ENCODE results near the gene ST3GAL3. TPM values are rescaled to one million over a fixed set of nuclear protein-coding genes. Genes with fewer than 3 reads are reported as not detected.

ST3GAL3 gene
- total RNA-seq, 4 donors from 2014 or later: 4.1 to 47.2 (median 19.0) TPM

DNA sequence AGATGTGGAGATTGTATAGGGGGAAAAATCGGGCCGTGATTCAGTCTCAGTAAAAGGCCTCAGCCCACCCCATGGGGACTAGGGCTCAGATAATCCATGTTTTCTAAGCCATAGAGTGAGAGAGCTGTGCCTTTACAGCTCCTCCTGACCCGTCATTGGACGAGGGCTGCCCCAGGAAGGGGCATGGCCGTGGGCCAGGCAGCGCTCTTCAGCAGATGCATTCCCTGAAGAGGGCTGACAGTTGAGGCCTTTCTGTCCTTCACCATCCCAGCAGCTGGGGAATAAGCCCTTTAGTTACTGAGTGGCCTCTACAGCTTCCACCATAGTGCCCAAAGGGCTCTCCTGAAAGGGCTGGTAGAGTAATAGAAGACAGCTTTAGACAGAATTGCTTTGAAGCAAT lies 57.2 kb downstream of the ST3GAL3 start:
- H3K9me3 ChIP-seq: no peaks in the 10 kb centered on the region
- H3K27ac ChIP-seq: no peak overlapping the region
- intact Hi-C loops (cut with DNase I; ENCODE audit: low total_unique reads): loop anchor here (5.0 kb wide), 1 partner anchor 173 kb away; no protein-coding TSS in a partner anchor
- no peaks in the 10 kb centered on the region for H3K4me1 ChIP-seq
- TF ChIP-seq POLR2A (IDR thresholded peaks at IDR 0.05): no peak
- TF ChIP-seq, protein P1, sequence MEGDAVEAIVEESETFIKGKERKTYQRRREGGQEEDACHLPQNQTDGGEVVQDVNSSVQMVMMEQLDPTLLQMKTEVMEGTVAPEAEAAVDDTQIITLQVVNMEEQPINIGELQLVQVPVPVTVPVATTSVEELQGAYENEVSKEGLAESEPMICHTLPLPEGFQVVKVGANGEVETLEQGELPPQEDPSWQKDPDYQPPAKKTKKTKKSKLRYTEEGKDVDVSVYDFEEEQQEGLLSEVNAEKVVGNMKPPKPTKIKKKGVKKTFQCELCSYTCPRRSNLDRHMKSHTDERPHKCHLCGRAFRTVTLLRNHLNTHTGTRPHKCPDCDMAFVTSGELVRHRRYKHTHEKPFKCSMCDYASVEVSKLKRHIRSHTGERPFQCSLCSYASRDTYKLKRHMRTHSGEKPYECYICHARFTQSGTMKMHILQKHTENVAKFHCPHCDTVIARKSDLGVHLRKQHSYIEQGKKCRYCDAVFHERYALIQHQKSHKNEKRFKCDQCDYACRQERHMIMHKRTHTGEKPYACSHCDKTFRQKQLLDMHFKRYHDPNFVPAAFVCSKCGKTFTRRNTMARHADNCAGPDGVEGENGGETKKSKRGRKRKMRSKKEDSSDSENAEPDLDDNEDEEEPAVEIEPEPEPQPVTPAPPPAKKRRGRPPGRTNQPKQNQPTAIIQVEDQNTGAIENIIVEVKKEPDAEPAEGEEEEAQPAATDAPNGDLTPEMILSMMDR (IDR thresholded peaks at IDR 0.05): no peak
- DNase-seq: no peak
- H3K4me3 ChIP-seq: no peak overlapping the region
- no peaks in the 10 kb centered on the region for H3K36me3 ChIP-seq
- no peaks in the 10 kb centered on the region for H3K27me3 ChIP-seq

DNA sequence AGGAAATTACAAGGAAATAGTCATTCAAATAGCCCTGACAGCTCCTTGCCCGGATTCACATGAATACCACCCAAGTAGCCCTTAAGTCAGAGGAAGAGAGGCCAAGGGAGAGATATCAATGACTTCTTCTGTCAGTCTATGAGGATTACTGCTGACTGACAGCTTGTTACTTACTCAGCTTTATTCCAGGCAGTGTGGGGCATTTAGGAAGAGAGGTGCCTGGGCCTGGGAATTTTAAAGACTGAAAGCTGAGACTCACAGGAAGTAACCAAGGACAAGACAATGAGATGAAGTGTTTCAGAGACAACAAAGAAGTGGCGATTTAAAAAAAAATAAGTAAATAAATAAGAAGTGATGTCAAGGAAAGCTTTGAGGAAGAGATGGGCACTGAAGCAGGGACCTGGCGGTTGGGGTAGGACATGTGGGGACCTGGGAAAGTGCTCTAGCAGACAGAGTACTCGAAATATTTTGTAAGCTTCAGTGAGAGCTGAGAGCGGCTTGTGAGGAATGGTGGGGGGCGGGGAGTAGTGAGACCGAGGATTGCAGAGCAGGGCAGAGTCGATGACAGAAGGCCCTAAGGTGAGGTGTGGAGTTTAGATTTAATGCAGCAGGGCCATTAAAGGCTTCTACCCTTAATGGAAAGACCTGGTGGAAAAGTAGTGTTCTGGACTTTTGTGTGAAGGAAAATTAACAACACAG lies 58.9 kb downstream of the ST3GAL3 start:
- DNase-seq: no peak
- Histone ChIP-seq H3K27ac (no peak overlapping the region), H3K4me3 (no peak overlapping the region), H3K4me1 (no peaks in the 10 kb centered on the region), H3K9me3 (no peaks in the 10 kb centered on the region), H3K27me3 (no peaks in the 10 kb centered on the region), H3K36me3 (no peaks in the 10 kb centered on the region)
- intact Hi-C loops (cut with DNase I; ENCODE audit: low total_unique reads): no loop called here
- no peak for TF ChIP-seq POLR2A (IDR thresholded peaks at IDR 0.05)
- TF ChIP-seq, protein P1 (IDR thresholded peaks at IDR 0.05): no peak

DNA sequence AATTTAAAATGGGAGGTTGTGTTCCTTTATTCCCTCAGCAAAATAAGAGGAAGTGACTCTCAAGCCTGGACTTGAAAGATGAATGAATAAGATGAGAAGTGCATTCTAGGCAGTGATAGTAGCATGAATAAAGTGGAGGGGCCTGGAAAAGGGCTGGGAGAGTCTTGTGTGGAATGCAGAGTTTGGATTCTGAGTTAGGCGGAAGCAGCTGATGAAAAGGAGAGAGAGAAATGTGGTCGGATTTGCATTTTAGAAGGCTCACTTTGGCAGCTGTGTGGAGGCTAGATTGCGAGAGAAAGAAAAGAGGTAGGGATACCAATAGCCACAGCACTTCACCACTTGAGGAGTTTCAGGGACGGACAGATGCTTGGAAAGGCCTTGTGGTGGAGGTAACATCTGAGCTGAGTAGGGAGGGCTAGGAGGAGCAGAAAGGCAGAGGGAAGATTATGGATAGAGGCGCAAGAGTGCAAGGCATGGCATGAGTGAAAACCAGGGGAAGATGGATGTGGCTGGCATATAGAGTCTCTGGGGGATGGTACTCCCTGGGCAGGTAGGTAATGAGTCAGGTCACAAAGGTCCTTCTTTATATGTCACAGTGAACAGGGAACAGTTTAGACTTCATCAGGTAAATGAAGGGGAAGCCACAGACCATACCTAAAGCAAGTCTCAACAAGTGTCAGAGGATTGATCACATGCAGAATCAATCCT lies 59.6 kb downstream of the ST3GAL3 start:
- intact Hi-C loops (cut with DNase I; ENCODE audit: low total_unique reads): no loop called here
- DNase-seq: no peak
- H3K36me3 ChIP-seq: no peaks in the 10 kb centered on the region

DNA sequence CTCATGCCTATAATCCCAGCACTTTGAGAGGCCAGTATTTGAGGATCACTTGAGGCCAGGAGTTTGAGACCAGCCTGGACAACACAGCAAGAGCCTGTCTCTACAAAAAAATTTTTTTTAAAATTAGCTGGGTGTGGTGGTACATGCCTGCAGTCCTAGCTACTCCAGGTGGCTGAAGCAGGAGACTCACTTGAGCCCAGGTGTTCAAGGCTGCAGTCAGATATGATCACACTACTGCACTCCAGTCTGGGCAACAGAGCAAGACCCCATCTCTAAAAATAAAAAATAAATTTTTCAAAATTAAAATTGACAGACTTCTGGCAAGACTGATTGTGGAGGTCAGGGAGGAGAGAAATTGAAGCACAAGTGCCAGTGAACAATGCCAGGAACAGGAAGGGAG lies 60.8 kb downstream of the ST3GAL3 start:
- Histone ChIP-seq H3K9me3 (no peaks in the 10 kb centered on the region), H3K27ac (no peak overlapping the region), H3K4me3 (no peak overlapping the region), H3K27me3 (no peaks in the 10 kb centered on the region), H3K4me1 (no peaks in the 10 kb centered on the region), H3K36me3 (no peaks in the 10 kb centered on the region)
- intact Hi-C loops (cut with DNase I; ENCODE audit: low total_unique reads): no loop called here
- TF ChIP-seq POLR2A (IDR thresholded peaks at IDR 0.05): no peak
- TF ChIP-seq, protein P1 (IDR thresholded peaks at IDR 0.05): no peak
- no peak for DNase-seq

More for the DNA sequence above, 59.6 kb downstream of the ST3GAL3 start:
- Histone ChIP-seq H3K4me1 (no peaks in the 10 kb centered on the region), H3K27ac (no peak overlapping the region), H3K9me3 (no peaks in the 10 kb centered on the region), H3K27me3 (no peaks in the 10 kb centered on the region), H3K4me3 (no peak overlapping the region)
- TF ChIP-seq, protein P1 (IDR thresholded peaks at IDR 0.05): no peak
- TF ChIP-seq POLR2A (IDR thresholded peaks at IDR 0.05): no peak

DNA sequence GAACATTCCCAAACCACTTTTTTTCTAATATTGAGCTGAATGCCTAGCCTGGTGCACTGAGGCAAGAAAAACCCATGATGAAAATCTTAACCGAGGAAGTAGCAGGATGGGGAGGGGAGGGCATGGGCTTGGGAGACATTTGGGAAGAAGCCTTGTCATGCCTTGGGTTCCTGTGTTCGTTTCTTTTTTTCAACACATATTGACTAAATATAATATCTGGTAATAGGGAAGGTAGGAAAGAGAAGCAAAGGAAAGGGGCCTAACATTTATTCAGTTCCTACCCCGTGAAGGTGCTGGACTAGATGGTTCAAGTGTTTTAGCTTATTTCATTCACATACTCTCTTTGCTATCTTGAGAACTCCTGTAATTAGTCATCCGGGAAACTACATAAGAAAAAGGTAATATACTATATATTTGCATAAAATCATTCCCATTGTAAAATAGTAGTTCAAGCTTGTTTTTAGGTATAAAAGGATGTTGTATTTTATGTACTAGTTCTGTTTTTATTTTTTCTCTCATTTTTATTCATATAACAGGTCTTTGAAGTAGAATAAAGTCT lies 62.1 kb downstream of the ST3GAL3 start:
- no peak overlapping the region for H3K4me3 ChIP-seq
- DNase-seq: no peak
- H3K9me3 ChIP-seq: no peaks in the 10 kb centered on the region
- intact Hi-C loops (cut with DNase I; ENCODE audit: low total_unique reads): no loop called here
- no peak for TF ChIP-seq POLR2A (IDR thresholded peaks at IDR 0.05)
- TF ChIP-seq, protein P1 (IDR thresholded peaks at IDR 0.05): no peak
- no peaks in the 10 kb centered on the region for H3K4me1 ChIP-seq
- H3K36me3 ChIP-seq: no peaks in the 10 kb centered on the region
- H3K27ac ChIP-seq: no peak overlapping the region
- no peaks in the 10 kb centered on the region for H3K27me3 ChIP-seq

Measured in uterus (tissue), 4 donors.